HG02798 (cell line): ENCODE data around the gene LENG8.
"Not testable (repeated sequence)": the region's sequence is repeated elsewhere in the genome, so short reads cannot be mapped to it uniquely, and the experiment has no call there.

Experiments
- ATAC-seq: cut with Tn5 transposase; IDR thresholded peaks from one replicate; pipeline ENCODE4 v1.9.1; 2021; ENCODE audit warnings: mild to moderate bottlenecking; ENCODE audit not compliant: unreplicated experiment, poor library complexity

Gene LENG8

DNA sequence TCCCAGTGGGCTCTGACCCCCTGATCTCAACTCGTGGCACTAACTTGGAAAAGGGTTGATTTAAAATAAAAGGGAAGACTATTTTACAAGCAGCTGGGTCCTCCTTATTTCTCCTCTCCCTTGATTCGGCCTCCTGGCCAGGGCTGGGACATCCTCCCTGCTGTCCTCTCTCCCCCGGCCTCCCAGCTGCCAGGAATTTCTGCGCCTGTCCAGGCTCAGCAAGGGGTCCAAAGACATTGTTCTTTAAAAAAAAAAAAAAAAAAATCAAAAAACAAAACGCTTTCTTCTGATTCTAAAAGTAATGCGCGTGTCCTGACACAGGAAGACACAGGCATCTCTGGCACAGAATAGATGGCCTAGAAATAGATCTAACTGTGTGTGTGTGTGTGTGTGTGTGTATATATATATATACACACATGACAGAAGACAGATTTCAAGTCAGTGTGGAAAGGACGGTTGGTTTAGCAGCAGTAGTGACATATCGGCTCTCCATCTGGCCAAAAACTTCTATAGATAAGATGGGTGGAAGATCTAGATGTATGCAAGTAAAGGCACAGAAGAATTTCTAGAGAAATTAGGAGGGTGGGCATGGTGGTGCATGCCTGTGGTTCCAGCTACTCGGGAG lies 12.3 kb upstream of the LENG8 start:
- no peak for ATAC-seq

DNA sequence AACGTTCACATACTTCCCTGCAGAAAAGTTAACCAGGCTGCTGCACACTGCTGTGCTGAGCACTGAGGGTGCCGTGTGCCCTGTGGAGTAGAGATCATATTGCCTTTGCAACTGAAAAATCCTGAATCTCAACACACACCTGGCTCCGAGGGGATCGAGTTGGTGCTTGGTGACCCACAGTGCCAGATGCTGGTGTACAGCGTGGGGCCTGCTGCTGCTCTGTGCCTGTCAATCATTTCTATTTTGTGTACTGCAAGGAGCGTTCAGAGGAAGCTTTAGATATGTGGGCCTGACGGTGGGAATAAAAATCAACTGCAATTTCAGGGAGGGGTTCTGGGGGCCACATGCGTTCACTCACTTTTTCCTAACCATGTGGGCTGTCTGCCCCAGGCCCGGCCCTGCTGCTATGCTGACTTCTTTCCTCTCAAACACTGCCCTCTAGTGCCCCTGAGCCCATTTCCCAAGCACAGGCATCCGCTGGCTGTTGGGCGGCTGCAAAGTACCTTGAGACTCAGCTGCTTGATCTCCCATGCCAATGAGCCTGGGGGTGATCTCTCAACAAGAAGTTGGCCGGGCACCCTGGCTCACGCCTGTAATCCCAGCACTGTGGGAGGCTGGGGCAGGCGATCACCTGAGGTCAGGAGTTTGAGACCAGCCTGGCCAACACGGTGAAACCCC lies 9.7 kb upstream of the LENG8 start:
- no peak for ATAC-seq

DNA sequence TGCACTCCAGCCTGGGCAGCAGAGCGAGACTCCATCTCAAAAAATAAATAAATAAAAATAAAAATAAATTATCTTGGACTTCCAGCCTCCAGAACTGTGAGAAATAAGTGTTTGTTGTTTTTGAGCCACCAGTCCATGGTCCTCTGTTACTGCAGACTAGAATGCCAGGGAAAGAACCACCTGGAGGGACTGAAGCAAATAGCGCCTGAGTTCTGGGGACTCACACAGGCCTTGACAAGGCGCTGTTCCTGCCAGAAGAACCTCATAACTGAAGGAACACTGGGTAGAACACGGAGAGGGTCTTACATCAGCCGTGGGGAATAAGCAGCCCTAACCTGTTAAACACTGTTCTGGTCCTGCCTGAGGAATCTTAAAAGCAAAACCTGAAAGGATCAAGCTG lies 8.4 kb upstream of the LENG8 start:
- no peak for ATAC-seq

DNA sequence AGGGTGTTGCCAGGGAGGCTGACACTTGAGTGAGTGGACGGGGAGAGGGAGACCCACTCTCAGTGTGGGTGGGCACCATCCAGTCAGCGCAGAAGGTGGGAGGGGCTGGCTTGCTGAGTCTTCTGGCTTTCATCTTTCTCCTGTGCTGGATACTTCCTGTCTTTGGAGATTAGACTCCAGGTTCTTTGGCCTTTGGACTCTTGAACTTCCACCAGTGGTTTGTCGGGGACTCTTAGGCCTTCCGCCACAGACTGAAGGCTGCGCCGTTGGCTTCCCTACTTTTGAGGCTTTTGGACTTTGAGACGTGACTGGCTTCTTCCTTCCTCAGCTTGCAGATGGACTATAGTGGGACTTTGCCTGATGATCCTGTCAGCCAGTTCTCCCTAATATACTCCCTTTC lies 4.3 kb upstream of the LENG8 start:
- ATAC-seq, result no peak

DNA sequence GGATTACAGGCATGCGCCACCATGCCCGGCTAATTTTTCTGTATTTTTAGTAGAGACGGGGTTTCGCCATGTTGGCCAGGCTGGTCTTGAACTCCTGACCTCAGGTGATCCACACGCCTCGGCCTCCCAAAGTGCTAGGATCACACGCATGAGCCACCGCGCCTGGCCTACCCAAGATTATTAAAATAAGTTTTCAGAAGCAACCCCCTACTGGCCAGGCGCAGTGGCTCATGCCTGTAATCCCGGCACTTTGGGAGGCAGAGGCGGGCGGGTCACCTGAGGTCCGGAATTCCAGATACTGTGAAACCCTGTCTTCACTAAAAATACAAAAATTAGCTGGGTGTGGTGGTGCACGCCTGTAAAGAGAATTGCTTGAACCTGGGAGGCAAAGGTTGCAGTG lies 2.6 kb upstream of the LENG8 start:
- not testable (repeated sequence) for ATAC-seq

DNA sequence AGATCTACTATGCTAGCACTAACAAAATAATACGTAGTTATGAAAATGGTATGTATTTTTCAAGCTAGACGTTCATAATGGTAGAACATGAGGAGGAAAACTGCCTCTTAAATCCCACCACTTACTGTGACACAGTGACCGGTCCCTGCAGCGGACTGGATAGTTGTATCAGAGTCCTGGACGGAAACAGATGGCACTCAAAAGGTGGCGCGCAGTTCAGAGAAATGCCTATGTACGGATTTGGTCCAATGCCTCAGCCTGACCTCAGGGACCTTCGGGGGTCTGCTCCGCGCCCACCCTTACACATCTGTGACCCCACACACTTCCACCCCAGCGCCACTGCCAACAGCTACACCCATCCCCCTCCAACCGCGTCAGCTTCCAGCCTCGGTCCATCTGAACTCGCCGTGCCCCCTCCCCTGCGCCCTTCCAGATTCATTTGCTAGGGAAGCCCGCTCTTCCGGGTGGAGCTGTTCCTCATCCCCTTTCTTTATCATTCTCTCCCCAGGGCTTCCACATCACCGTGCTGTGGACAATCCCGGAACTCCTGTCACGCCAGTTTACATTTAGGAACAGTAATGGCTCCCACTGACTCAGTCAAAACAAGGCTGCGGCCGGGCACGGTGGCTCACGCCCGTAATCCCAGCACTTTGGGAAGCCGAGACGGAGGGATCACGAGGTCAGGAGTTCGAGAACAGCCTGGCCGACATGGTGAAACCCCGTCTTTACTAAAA lies 792 bp upstream of the LENG8 start:
- ATAC-seq, result no peak

DNA sequence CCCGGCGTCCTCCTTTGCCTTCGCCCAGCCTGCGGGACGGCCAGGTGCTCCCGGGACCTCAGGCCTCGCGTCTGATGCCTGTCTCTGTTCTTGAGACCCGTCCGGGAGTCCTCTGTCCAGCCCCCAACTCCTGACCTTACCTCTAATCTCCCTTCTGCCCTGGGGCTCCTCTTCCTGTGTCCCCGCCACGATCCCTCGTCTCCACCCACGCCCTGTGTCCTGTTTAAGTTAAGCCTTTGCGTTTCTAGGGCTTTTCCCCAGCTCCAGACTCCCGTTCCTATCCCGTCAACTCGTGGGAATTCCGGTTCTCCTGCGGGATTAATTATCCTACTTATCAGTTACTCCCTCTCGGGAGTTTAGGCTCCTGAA lies 686 bp downstream of the LENG8 start:
- ATAC-seq, result no peak

DNA sequence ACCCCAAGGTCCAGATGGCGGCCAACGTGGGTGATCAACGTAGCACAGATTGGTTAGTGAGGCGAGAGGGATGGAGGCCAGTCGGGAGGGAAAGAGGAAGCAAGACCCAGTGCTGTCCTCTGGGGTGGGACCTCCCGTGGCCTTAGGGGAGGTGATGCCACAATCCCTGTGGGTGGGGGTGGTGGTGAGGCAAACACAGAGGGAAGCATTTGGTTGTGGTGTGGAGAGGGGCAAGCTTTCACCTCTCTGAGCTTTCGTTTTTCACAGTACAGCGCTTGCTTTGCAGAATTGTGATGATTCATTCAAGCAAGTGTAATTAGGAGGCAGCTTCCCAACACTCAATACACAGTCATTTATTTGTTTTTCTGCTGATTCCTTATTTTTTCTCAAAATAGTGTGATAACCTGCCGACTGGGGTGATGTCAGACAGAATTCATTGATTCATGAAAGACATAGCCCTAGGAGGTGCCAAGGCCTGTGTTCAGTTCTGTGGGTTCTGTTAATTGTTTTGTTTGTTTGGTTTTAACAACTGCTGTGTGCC lies 2.4 kb downstream of the LENG8 start:
- no peak for ATAC-seq

DNA sequence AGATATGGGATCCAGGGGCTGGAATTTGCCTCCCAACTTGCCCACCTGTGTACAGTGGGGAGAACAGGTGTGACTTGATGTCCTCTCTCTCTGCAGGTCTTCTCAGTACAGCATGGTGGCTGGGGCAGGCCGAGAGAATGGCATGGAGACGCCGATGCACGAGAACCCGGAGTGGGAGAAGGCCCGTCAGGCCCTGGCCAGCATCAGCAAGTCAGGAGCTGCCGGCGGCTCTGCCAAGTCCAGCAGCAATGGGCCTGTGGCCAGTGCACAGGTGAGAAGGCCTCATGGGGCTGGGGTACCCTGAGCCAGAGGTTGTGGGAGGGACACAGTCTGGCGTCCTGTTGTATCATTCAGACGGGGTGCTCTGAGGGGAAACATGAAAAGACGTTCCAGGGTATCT lies 3.0 kb downstream of the LENG8 start:
- ATAC-seq, result no peak

DNA sequence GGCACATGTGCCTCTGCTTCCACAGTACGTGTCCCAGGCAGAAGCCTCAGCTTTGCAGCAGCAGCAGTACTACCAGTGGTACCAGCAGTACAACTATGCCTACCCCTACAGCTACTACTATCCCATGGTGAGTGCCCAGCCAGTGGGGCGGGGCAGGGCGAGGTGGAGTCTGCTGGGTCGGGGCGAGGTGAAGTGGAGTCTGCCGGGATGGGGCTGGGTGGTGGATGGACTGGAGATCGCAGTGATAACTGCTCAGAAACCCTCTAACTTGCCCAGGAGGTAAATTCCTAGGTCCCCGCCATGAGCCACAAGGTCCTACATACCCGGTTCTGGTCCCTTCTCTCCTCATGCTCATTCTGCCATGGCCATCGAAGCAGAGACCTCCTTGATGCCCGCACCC lies 3.6 kb downstream of the LENG8 start:
- ATAC-seq, result no peak

DNA sequence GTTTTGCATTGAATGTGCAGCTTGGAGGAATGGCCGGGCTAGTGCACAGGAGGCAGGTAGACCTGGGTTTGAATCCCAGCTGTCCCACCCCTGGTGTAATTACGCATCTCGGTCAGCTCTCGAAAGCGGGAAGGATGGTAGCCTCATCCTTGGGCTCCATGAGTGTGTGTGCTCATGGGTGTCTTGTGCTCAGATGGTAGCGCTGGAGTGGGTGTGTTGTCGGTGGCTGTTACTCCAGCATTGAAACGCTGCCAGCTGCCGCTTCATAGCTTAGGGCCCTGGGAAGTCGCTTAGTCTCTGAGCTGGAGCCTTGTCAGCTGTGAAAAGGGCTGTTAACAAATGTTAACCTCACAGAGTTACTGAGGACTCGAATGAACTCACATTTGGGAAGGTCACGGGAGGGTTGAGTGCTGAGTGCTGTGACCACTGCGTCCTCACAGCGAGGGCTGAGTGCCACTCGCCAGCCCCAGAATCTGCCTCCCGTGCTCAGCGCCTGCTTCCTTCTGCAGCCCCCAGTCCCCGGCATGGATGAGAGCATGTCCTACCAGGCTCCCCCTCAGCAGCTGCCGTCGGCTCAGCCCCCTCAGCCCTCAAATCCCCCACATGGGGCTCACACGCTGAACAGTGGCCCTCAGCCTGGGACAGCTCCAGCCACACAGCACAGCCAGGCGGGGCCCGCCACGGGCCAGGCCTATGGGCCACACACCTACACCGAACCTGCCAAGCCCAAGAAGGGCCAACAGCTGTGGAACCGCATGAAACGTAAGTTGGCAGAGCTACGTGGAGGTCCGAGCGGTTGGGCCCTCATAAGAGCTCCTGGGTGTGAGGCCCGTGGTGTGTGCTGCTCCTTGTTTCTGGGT lies 5.2 kb downstream of the LENG8 start:
- no peak for ATAC-seq

DNA sequence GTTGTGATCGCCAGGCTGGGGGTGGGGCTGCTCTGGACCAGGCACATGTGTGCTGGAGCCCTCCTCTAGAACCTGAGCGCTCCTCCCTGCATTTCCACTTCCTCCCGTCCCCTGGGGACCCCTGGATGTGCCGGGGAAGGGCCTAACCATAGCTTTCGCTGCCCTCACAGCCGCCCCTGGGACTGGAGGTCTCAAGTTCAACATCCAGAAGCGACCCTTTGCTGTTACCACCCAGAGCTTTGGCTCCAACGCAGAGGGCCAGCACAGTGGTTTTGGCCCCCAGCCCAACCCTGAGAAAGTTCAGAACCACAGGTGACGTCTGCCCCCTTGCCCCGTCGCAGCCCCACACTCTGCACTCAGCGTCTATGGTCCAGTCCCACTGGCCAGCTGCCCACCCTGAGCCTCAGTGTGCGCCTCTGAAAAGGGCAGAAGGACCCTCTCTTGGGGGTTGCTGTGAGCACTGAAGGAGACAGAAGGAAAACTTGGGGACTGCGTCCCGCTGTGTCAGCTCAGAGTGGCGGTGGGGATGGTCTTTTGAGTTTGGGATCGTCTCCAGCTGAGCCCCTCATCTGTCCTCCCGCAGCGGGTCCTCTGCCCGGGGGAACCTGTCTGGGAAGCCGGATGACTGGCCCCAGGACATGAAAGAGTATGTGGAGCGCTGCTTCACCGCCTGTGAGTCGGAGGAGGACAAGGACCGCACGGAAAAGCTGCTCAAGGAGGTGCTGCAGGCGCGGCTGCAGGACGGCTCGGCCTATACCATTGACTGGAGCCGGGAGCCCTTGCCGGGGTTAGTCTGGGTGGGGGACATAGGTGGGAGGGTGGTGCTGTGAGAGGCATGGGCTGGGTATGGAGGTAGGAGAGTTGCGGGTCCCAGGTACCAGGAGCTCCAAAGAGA lies 6.0 kb downstream of the LENG8 start:
- no peak for ATAC-seq

DNA sequence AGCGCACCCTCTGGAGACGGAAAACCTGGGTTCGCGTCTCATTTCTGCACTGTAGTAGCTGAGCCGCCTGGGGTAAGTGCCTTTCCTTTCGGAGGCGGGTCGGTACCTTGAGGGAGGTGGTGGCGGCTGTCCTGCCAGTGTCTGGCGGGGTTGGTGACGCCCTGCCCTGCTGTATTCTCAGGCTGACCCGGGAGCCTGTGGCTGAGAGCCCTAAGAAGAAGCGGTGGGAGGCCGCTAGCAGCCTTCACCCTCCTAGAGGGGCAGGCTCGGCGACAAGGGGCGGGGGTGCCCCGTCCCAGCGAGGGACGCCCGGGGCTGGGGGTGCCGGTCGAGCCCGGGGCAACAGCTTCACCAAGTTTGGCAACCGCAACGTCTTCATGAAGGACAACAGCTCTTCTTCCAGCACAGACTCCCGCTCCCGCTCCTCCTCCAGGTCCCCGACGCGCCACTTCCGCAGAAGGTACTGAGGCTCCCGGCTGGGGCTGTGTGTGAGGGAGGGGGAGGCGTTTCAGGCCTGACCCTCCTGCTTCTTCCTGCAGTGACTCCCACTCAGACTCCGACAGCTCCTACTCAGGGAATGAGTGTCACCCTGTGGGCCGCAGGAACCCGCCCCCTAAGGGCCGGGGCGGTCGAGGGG lies 6.9 kb downstream of the LENG8 start:
- no peak for ATAC-seq

DNA sequence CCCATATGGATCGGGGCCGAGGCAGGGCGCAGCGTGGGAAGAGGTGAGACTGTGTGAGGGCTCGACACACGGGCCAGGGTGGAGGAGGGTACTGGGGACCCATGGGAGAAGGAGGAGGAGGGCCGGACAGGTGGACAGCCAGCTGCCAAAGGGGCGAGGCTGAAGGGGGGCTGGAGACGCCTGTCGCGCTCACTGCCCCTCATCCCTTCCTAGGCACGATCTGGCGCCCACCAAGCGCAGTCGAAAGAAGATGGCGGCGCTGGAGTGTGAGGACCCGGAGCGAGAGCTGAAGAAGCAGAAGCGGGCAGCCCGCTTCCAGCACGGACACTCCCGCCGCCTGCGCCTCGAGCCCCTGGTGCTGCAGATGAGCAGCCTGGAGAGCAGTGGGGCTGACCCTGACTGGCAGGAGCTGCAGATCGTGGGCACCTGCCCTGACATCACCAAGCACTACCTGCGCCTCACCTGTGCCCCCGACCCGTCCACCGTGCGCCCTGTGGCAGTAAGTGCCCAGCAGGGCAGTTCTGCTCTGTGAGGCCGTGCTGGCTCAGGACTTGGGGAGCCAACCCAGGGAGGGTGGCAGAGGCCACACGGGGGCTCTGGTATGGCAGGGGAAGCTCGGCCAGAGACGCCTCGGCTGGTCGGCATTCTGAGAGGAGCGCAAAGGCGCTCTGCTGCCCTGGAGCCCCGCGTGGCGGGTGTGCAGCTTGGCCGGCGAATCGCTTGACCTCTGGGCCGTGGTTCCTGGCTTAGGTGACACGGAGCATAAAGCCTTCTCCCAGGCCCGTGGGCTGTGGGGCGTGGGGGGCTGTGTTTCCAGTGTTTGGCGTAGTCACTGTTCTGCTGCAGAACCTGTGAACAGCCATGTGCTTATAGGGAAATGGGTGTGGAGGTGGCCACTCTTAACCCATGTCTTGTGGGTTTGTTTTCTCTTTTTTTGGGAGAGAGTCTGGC lies 7.7 kb downstream of the LENG8 start:
- no peak for ATAC-seq

DNA sequence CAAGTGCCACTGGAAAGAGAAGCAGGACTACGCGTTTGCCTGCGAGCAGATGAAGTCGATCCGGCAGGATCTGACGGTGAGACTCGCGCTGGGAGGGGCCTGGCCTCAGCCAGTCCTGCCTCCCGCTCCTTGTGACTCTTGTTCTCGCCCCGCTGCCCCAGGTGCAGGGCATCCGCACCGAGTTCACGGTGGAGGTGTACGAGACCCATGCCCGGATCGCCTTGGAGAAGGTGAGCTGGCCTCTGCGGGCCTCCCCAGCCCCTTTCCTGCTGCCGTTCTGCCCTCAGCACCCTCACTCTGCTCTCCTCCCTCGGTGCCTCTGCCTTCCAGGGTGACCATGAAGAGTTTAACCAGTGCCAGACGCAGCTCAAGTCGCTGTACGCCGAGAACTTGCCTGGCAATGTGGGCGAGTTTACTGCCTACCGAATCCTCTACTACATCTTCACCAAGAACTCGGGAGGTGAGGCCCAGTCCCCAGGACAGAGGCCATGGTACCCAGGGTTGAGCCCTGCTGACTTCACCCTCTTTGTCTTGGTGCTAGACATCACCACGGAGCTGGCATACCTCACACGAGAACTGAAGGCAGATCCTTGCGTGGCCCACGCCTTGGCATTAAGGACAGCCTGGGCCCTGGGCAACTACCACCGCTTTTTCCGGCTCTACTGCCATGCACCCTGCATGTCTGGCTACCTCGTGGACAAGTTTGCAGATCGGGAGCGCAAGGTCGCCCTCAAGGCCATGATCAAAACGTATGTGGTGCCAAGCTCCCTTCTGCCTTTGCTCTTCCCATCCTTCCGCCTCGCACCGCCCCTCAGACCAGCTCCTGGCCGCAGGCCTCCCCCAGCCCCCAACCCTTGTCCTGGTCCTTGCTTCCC lies 9.0 kb downstream of the LENG8 start:
- no peak for ATAC-seq

DNA sequence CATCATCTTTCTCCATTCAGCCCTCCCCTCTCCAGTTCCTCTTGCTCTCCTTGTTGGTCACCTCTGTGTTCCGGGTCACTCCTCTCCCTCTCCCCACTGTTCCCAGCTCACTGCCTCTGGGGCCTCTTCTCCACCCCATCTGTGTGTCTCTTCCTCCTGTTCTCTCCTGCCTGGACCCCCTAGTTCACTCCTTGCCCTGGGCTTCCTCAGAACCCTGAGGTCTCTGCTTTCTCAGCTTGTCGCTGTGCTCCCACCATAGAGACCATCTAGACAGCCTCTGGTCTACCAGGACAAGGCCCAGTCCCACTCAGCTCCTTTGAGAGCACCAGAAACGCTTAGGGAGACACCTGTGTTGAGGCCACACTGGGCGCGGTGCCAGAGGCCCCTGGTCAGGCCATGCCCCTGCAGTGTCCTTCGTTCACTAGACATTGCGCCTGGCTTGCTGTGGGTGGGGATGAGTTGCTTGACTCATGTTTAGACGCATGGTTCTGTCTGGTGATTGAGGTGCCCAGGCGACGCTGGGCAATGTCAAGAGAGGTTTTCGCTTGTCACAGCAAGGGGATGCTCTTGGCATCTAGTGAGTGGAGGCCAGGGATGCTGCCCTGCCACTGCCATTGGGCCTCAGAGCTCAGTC lies 9.8 kb downstream of the LENG8 start:
- no peak for ATAC-seq
